Dedifferentiated amniotic fluid mesenchymal stem cell (primary cell): ENCODE measurements around the gene PCDHA11.
"Not testable (repeated sequence)": the region's sequence is repeated elsewhere in the genome, so short reads cannot be mapped to it uniquely, and the experiment has no call there.

Experiments used
- DNase-seq: peaks from one replicate; pipeline ENCODE4 v3.0.0-alpha.2; 2016; ENCODE audit errors: extremely low spot score

The PCDHA11 gene, protein sequence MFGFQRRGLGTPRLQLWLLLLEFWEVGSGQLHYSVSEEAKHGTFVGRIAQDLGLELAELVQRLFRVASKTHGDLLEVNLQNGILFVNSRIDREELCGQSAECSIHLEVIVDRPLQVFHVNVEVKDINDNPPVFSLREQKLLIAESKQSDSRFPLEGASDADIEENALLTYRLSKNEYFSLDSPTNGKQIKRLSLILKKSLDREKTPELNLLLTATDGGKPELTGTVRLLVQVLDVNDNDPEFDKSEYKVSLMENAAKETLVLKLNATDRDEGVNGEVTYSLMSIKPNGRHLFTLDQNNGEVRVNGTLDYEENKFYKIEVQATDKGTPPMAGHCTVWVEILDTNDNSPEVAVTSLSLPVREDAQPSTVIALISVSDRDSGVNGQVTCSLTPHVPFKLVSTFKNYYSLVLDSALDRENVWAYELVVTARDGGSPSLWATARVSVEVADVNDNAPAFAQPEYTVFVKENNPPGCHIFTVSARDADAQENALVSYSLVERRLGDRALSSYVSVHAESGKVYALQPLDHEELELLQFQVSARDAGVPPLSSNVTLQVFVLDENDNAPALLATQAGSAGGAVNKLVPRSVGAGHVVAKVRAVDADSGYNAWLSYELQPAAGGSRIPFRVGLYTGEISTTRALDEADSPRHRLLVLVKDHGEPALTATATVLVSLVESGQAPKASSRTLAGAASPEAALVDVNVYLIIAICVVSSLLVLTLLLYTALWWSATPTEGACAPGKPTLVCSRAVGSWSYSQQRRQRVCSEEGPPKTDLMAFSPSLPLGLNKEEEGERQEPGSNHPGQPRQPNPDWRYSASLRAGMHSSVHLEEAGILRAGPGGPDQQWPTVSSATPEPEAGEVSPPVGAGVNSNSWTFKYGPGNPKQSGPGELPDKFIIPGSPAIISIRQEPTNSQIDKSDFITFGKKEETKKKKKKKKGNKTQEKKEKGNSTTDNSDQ

GRCh38 chr5:140868721-140869554, at the start of gene PCDHA11:
TSS of gene PCDHA11 (plus strand) at chr5:140868957. CDS start at chr5:140869104, 147 bp downstream.
- DNase-seq, result no peak

DNA sequence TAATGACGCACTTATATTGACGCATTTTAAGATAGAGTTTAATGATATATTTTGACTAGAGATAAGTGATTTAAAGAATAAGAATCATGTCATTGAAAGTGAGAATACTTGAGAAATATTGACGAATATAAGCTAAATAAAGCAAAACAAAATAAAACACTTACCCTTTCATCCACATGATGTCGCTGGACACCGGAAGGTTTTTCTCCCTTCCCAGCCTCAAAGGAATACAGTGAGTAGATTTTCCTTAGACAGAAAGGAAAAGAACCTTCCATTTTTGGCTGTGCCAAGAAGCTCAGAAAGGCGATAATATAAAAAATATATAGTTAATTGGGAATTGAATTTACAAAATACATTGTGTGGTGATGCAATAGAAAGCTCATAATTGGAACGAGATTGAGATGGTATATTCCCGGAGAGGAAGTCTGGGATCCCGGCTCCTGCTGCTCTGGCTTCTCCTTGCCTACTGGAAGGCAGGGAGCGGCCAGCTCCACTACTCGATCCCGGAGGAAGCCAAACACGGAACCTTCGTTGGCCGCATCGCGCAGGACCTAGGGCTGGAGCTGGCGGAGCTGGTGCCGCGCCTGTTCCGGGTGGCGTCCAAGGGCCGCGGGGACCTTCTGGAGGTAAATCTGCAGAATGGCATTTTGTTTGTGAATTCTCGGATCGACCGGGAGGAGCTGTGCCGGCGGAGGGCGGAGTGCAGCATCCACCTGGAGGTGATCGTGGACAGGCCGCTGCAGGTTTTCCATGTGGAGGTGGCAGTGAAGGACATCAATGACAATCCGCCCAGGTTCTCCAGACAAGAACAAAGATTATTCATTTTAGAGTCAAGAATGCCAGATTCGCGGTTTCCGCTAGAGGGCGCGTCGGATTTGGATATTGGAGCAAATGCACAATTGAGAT, 47.1 kb upstream of the PCDHA11 start, which contains the start of gene PCDHA5:
Gene PCDHA5, plus strand, starts transcription at position 239 of the 906 bp plus-strand sequence.
- no peak for DNase-seq

- DNase-seq, result no peak
These were observed 46.5 kb upstream of the PCDHA11 start for GRCh38 chr5:140822281-140822629.

- DNase-seq, result not testable (repeated sequence)
These were observed 45.8 kb upstream of the PCDHA11 start for GRCh38 chr5:140822969-140823368.

GRCh38 chr5:140823475-140823874, 45.3 kb upstream of the PCDHA11 start:
- DNase-seq, result no peak

DNA sequence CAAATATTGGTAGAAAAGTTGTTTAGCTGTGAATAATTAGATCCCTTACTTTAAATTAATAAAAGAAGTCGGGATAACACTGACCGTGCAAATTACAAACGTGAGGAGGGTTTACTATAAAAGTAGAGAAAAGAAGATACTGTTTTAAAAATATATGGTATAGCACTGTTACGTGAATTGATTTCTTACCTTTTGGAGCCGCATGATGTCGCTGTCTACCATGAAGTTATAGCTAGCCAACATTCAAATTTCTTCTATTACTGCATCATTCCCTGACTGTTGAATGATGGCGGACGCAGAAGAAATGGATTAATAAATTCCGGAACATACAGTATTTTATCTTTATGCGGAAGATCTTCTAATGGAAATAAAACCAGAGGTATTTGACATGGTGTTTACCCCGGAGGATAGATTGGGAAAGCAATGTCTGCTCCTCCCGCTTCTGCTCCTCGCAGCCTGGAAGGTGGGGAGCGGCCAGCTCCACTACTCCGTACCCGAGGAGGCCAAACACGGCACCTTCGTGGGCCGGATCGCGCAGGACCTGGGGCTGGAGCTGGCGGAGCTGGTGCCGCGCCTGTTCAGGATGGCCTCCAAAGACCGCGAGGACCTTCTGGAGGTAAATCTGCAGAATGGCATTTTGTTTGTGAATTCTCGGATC, 40.9 kb upstream of the PCDHA11 start, which contains the start of gene PCDHA6:
Gene PCDHA6, plus strand, starts transcription at position 257 of the 658 bp plus-strand sequence. Its CDS starts 132 bp downstream, at position 389.
- DNase-seq, result no peak

DNA sequence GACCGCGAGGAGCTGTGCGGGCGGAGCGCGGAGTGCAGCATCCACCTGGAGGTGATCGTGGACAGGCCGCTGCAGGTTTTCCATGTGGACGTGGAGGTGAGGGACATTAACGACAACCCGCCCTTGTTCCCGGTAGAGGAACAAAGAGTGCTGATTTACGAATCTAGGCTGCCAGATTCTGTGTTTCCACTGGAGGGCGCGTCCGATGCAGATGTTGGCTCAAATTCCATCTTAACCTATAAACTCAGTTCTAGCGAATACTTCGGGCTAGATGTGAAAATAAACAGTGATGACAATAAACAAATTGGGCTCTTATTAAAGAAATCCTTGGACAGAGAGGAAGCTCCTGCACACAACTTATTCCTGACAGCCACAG, 40.4 kb upstream of the PCDHA11 start:
- no peak for DNase-seq

DNA sequence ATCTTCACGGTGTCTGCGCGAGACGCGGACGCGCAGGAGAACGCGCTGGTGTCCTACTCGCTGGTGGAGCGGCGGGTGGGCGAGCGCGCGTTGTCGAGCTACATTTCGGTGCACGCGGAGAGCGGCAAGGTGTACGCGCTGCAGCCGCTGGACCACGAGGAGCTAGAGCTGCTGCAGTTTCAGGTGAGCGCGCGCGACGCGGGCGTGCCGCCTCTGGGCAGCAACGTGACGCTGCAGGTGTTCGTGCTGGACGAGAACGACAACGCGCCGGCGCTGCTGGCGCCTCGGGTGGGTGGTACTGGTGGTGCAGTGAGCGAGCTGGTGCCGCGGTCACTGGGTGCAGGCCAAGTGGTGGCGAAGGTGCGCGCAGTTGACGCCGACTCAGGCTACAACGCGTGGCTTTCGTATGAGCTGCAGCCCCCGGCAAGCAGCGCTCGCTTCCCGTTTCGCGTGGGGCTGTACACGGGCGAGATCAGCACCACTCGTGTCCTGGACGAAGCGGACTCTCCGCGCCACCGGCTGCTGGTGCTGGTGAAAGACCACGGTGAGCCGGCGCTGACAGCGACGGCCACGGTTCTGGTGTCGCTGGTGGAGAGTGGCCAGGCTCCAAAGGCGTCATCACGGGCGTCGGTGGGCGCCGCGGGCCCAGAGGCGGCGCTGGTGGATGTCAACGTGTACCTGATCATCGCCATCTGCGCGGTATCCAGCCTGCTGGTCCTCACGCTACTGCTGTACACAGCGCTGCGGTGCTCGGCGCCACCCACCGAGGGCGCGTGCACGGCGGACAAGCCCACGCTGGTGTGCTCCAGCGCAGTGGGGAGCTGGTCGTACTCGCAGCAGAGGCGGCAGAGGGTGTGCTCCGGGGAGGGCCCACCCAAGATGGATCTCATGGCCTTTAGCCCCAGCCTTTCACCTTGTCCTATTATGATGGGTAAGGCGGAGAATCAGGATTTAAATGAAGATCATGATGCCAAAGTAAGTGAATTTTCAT, 39.0 kb upstream of the PCDHA11 start:
- DNase-seq, result not testable (repeated sequence)

GRCh38 chr5:140833993-140834392, 34.8 kb upstream of the PCDHA11 start, which contains the start of gene PCDHA7:
TSS of gene PCDHA7 (plus strand) at chr5:140834269. CDS start at chr5:140834384, 115 bp downstream.
- peak; percentile 17 for DNase-seq

DNA sequence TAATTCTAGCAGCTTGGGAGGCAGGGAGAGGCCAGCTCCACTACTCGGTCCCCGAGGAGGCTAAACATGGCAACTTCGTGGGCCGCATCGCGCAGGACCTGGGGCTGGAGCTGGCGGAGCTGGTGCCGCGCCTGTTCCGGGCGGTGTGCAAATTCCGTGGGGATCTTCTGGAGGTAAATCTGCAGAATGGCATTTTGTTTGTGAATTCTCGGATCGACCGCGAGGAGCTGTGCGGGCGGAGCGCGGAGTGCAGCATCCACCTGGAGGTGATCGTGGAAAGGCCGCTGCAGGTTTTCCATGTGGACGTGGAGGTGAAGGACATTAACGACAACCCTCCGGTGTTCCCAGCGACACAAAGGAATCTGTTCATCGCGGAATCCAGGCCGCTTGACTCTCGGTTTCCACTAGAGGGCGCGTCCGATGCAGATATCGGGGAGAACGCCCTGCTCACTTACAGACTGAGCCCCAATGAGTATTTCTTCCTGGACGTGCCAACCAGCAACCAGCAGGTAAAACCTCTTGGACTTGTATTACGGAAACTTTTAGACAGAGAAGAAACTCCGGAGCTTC, 34.2 kb upstream of the PCDHA11 start:
- not testable (repeated sequence) for DNase-seq

- DNase-seq, result no peak
These were observed 32.9 kb upstream of the PCDHA11 start for GRCh38 chr5:140835622-140836510.

GRCh38 chr5:140840978-140841962, 27.5 kb upstream of the PCDHA11 start, which contains the start of gene PCDHA8:
TSS of gene PCDHA8 (plus strand) at chr5:140841187. CDS start at chr5:140841322, 135 bp downstream.
- no peak for DNase-seq

DNA sequence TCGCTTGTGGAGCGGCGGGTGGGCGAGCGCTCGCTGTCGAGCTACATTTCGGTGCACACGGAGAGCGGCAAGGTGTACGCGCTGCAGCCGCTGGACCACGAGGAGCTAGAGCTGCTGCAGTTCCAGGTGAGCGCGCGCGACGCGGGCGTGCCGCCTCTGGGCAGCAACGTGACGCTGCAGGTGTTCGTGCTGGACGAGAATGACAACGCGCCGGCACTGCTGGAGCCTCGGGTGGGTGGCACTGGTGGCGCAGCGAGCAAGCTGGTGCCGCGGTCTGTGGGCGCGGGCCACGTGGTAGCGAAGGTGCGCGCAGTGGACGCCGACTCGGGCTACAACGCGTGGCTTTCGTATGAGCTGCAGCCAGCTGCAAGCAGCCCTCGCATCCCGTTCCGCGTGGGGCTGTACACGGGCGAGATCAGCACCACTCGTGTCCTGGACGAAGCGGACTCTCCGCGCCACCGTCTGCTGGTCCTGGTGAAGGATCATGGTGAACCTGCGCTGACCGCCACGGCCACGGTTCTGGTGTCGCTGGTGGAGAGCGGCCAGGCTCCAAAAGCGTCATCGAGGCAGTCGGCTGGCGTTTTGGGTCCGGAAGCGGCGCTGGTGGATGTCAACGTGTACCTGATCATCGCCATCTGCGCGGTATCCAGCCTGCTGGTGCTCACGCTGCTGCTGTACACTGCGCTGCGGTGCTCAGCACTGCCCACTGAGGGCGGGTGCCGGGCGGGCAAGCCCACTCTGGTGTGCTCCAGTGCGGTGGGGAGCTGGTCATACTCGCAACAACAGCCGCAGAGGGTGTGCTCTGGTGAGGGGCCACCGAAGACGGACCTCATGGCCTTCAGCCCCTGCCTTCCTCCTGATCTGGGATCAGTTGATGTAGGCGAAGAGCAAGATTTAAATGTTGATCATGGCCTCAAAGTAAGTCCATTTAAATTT, 25.7 kb upstream of the PCDHA11 start:
- DNase-seq, result no peak
